IMR-90 (cell line): ENCODE results near the gene SASH1. TPM values are rescaled to one million over a fixed set of nuclear protein-coding genes. Genes with fewer than 3 reads are reported as not detected.

Source experiments
- ATAC-seq: fragments of 200-7000 bp; cut with Tn5 transposase; 2 replicates; pipeline ENCODE4 v1.9.1; 2020; ENCODE audit warnings: low read depth, mild to moderate bottlenecking, moderate library complexity
- BruUV-seq: library from RNA; stranded (reverse); fragments of 400-500 nt; replicated peaks from 2 replicates; lab custom pipeline; 2021; lab: Mats Ljungman, UMichigan
- CTCF ChIA-PET: fragments of 300-600 bp; formaldehyde crosslinking; extraction: SDS; loops from one replicate; lab custom pipeline; 2021; ENCODE audit warnings: antibody characterized with exemption; lab: Yijun Ruan, JAX
- POLR2A ChIA-PET: fragments of 300-600 bp; sonication (Branson Sonifier 250); formaldehyde crosslinking; loops from one replicate; lab custom pipeline; 2022; ENCODE audit warnings: antibody characterized with exemption; ENCODE audit not compliant: unreplicated experiment; lab: Charles Lee
- DNase-seq: peaks from one replicate; pipeline ENCODE4 v3.0.0; 2013
- H2AFZ ChIP-seq: replicated peaks from 2 replicates; pipeline ENCODE3; 2013; ENCODE audit warnings: low read length, mild to moderate bottlenecking; ENCODE audit not compliant: poor library complexity
- H2AK5ac ChIP-seq: 2 replicates; pipeline ENCODE4 v1.6.1; 2013; ENCODE audit warnings: low read depth, low read length, inconsistent platforms
- H2AK9ac ChIP-seq: replicated peaks from 2 replicates; pipeline ENCODE3; 2013; ENCODE audit warnings: mild to moderate bottlenecking, low read depth, low read length, moderate library complexity; ENCODE audit not compliant: poor library complexity
- H2BK120ac ChIP-seq: 2 replicates; pipeline ENCODE4 v1.6.1; 2013; ENCODE audit warnings: low read depth, low read length, inconsistent platforms
- H2BK15ac ChIP-seq: 3 replicates; pipeline ENCODE4 v1.6.1; 2013; ENCODE audit warnings: low read depth, low read length, inconsistent platforms
- H2BK20ac ChIP-seq: 2 replicates; pipeline ENCODE4 v1.6.1; 2013; ENCODE audit warnings: low read depth, mild to moderate bottlenecking, inconsistent platforms, low read length, moderate library complexity
- H2BK5ac ChIP-seq: 2 replicates; pipeline ENCODE4 v1.6.1; 2013; ENCODE audit warnings: mild to moderate bottlenecking, low read depth, low read length, inconsistent platforms; ENCODE audit not compliant: poor library complexity, severe bottlenecking
- H3K14ac ChIP-seq: replicated peaks from 2 replicates; pipeline ENCODE4 v1.6.1; 2013; ENCODE audit warnings: low read depth, low read length, inconsistent platforms
- H3K18ac ChIP-seq: 2 replicates; pipeline ENCODE4 v1.6.1; 2013; ENCODE audit warnings: low read depth, low read length, control low read depth
- H3K23ac ChIP-seq: 2 replicates; pipeline ENCODE4 v1.6.1; 2013; ENCODE audit warnings: low read depth, low read length, inconsistent platforms
- H3K27ac ChIP-seq: 2 replicates; pipeline ENCODE4 v1.5.1; 2013; ENCODE audit warnings: mild to moderate bottlenecking, control low read depth, low read length; ENCODE audit not compliant: insufficient read depth
- H3K27me3 ChIP-seq: 2 replicates; pipeline ENCODE4 v1.6.1; 2013; ENCODE audit warnings: low read length; ENCODE audit not compliant: control insufficient read depth, insufficient read depth
- H3K36me3 ChIP-seq: 2 replicates; pipeline ENCODE4 v1.6.1; 2013; ENCODE audit warnings: low read length, mixed read lengths; ENCODE audit not compliant: control insufficient read depth, insufficient read depth
- H3K4ac ChIP-seq: 2 replicates; pipeline ENCODE4 v1.6.1; 2013; ENCODE audit warnings: low read depth, low read length, inconsistent platforms
- H3K4me1 ChIP-seq: 2 replicates; pipeline ENCODE4 v1.6.1; 2013; ENCODE audit warnings: low read length, mixed read lengths; ENCODE audit not compliant: control insufficient read depth, insufficient read depth
- H3K4me2 ChIP-seq: 2 replicates; pipeline ENCODE4 v1.6.1; 2013; ENCODE audit warnings: low read depth, mild to moderate bottlenecking, control low read depth, low read length, moderate library complexity
- H3K4me3 ChIP-seq: 2 replicates; pipeline ENCODE4 v1.5.1; 2013; ENCODE audit warnings: low read depth, mild to moderate bottlenecking, control low read depth, low read length, moderate library complexity; ENCODE audit not compliant: insufficient read depth
- H3K56ac ChIP-seq: 2 replicates; pipeline ENCODE4 v1.6.1; 2013; ENCODE audit warnings: low read length, inconsistent platforms; ENCODE audit not compliant: insufficient read depth; ENCODE audit errors: extremely low read depth
- H3K79me1 ChIP-seq, 2 experiments: 2 replicates each; pipeline ENCODE4 v1.6.1; 2013; ENCODE audit warnings: low read length in 2 of 2, inconsistent platforms in 1 of 2, low read depth in 1 of 2
- H3K9ac ChIP-seq: 2 replicates; pipeline ENCODE4 v1.6.1; 2013; ENCODE audit warnings: low read depth, low read length, control low read depth
- H3K9me1 ChIP-seq: 2 replicates; pipeline ENCODE4 v1.6.1; 2013; ENCODE audit warnings: low read length, inconsistent platforms; ENCODE audit not compliant: insufficient read depth
- H3K9me3 ChIP-seq: 2 replicates; pipeline ENCODE4 v1.6.1; 2013; ENCODE audit warnings: low read length; ENCODE audit not compliant: control insufficient read depth, insufficient read depth
- H4K20me1 ChIP-seq: 2 replicates; pipeline ENCODE4 v1.6.1; 2013; ENCODE audit warnings: low read length, inconsistent platforms; ENCODE audit not compliant: insufficient read depth
- H4K5ac ChIP-seq: 2 replicates; pipeline ENCODE4 v1.6.1; 2013; ENCODE audit warnings: mild to moderate bottlenecking, low read depth, low read length, control low read depth
- H4K8ac ChIP-seq, 2 experiments: 2 replicates each; pipeline ENCODE4 v1.6.1; 2013; ENCODE audit warnings: low read depth in 2 of 2, low read length in 2 of 2, control low read depth in 1 of 2, inconsistent platforms in 1 of 2
- H4K91ac ChIP-seq: 2 replicates; pipeline ENCODE4 v1.6.1; 2013; ENCODE audit warnings: low read depth, low read length, inconsistent platforms; ENCODE audit not compliant: insufficient read depth
- BHLHE40 ChIP-seq: fragments of 150-350 bp; IDR thresholded peaks from 2 replicates; pipeline ENCODE4 v1.6.1; 2016; ENCODE audit warnings: mild to moderate bottlenecking, low read depth, low read length
- CEBPB ChIP-seq: IDR thresholded peaks from 2 replicates; pipeline ENCODE4 v1.6.1; 2012; ENCODE audit warnings: low read depth, low read length, improper control_type of control experiment
- CHD1 ChIP-seq: IDR thresholded peaks from 2 replicates; pipeline ENCODE4 v1.6.1; 2012; ENCODE audit warnings: low read depth, low read length, improper control_type of control experiment
- FOS ChIP-seq: fragments of 150-350 bp; IDR thresholded peaks from 2 replicates; pipeline ENCODE4 v1.6.1; 2016; ENCODE audit warnings: low read depth, low read length
- MAFK ChIP-seq: IDR thresholded peaks from 2 replicates; pipeline ENCODE4 v1.6.1; 2012; ENCODE audit warnings: low read depth, low read length, improper control_type of control experiment
- MAZ ChIP-seq: IDR thresholded peaks from 2 replicates; pipeline ENCODE4 v1.6.1; 2012; ENCODE audit warnings: low read depth, mild to moderate bottlenecking, low read length, improper control_type of control experiment, moderate library complexity, borderline replicate concordance
- MXI1 ChIP-seq: IDR thresholded peaks from 2 replicates; pipeline ENCODE4 v1.6.1; 2012; ENCODE audit warnings: low read depth, mild to moderate bottlenecking, low read length, moderate library complexity, borderline replicate concordance
- NFE2L2 ChIP-seq: fragments of 150-350 bp; IDR thresholded peaks from 2 replicates; pipeline ENCODE4 v1.6.1; 2016; ENCODE audit warnings: low read depth, mild to moderate bottlenecking, low read length
- POLR2A ChIP-seq: IDR thresholded peaks from 2 replicates; pipeline ENCODE4 v1.6.1; 2012; ENCODE audit warnings: mild to moderate bottlenecking, low read depth, low read length
- RAD21 ChIP-seq: IDR thresholded peaks from 2 replicates; pipeline ENCODE4 v1.6.1; 2012; ENCODE audit warnings: low read length, improper control_type of control experiment
- RCOR1 ChIP-seq: IDR thresholded peaks from 2 replicates; pipeline ENCODE4 v1.6.1; 2012; ENCODE audit warnings: mild to moderate bottlenecking, low read length, improper control_type of control experiment; ENCODE audit not compliant: insufficient replicate concordance
- RFX5 ChIP-seq: IDR thresholded peaks from 2 replicates; pipeline ENCODE4 v1.8.0; 2012; ENCODE audit warnings: low read depth, mild to moderate bottlenecking, low read length, moderate library complexity
- SMC3 ChIP-seq: fragments of 150-350 bp; IDR thresholded peaks from 2 replicates; pipeline ENCODE4 v1.6.1; 2016; ENCODE audit warnings: low read depth, mild to moderate bottlenecking, antibody characterized with exemption, low read length, moderate library complexity
- WGBS, 2 experiments: methylation state at CpG; one replicate each; pipeline versions ENCODE4 v1.1.5 to v1.1.7; 2013; ENCODE audit warnings: missing lambda C conversion rate in 2 of 2; ENCODE audit not compliant: insufficient read length in 1 of 2; ENCODE audit errors: extremely low coverage in 2 of 2; 5-methylcytosine and 5-hydroxymethylcytosine counted together
- dilution Hi-C: fragments of 300-500 bp; cut with HindIII; formaldehyde crosslinking; loops from one replicate; pipeline ENCODE4 v1.14.3; 2018; ENCODE audit warnings: low sequenced_read_pairs; ENCODE audit not compliant: unreplicated experiment
- in situ Hi-C: fragments of 300-500 bp; cut with MboI; formaldehyde crosslinking; loops from 3 replicates; pipeline ENCODE4 v1.14.3; 2019; ENCODE audit warnings: low sequenced_read_pairs, inconsistent platforms, mixed read lengths
- intact Hi-C: fragments of 100-400 bp; cut with micrococcal nuclease; formaldehyde crosslinking; loops from 2 replicates; pipeline ENCODE4 v1.10.0; 2022
- polyA plus RNA-seq, 3 experiments: library from polyadenylated mRNA; depleted of rRNA; stranded (reverse); fragments of >200 nt; gene quantifications; 2 replicates each; pipeline ENCODE4 v1.2.3, GENCODE V29; 2012; ENCODE audit warnings: low replicate concordance in 1 of 3
- total RNA-seq: library from RNA; depleted of rRNA; stranded (reverse); fragments of >200 nt; gene quantifications from 2 replicates; pipeline ENCODE4 v1.2.3, GENCODE V29; 2012
- TF ChIP-seq, protein P1 (sequence below): fragments of 150-350 bp; IDR thresholded peaks from 2 replicates; pipeline ENCODE4 v1.6.1; 2017; ENCODE audit warnings: mild to moderate bottlenecking, antibody characterized with exemption, low read length, low read depth
- TF ChIP-seq, protein P2 (sequence below): fragments of 150-350 bp; IDR thresholded peaks from 2 replicates; pipeline ENCODE4 v1.6.1; 2016; ENCODE audit warnings: low read depth, mild to moderate bottlenecking, low read length, moderate library complexity, borderline replicate concordance

SASH1 gene
- total and polyA plus RNA-seq, 2 of the 4 experiments (the other 2 are of a cell fraction) = 11.6 to 16.5 TPM

DNA sequence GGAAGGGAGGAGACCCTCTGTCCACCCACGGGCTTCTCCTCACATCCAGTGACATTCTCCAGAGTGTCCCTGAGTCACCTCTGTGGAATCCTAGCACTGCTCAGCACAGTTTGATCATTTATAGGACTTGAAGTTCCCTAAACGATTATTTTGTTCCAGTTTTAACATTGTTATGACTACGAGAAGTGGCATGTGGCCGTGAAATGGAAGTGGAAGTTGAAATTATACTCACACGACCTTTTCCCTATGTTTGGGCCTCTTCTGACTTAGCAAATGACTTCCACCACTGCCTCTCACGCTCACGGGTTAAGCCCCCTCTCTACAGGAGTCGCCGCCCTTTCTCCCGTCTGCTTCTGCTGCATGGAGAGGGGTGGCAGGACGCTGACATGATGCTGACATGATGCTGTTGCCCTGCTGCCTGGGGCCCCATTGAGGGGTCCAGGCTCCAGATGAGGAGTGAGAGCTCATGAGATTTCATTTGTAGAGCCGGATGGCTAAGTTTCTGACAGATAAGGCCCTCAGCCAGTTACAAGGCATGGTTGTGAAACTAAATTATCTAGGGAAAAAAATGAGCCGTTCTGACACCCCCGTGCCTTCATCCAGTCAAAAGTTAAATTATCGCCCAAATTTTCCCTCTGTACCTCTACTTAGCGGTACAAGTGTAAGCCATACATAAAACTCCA lies 250.6 kb downstream of the SASH1 start:
- WGBS, 2 experiments = 40% methylated on average over 3 of the region's 16 CpGs; no CpG with 5 or more reads in 1 of the 2 experiments
- Histone ChIP-seq H3K9me3 (peaks cover 2% of the 10 kb centered on the region; the same call in 1 of the 2 replicates), H3K36me3 (no peaks in the 10 kb centered on the region), H2AFZ (peak overlapping the region; percentile 73), H2BK20ac (no peak overlapping the region), H2AK9ac (no peak overlapping the region), H4K5ac (no peak overlapping the region), H3K27me3 (no peaks in the 10 kb centered on the region), H3K9me1 (no peaks in the 10 kb centered on the region; the same call in 1 of the 2 replicates), H3K56ac (no peak overlapping the region), H4K91ac (no peak overlapping the region), H3K79me1 (no peaks in the 10 kb centered on the region), H3K4me3 (no peak overlapping the region), H3K4ac (peak overlapping the region; percentile 4), H3K4me2 (no peak overlapping the region), H4K8ac (no peak overlapping the region), H3K14ac (peak overlapping the region; percentile 7; the same call in 1 of the 2 replicates), H3K18ac (no peak overlapping the region), H3K23ac (no peak overlapping the region), H3K27ac (no peak overlapping the region), H2BK15ac (0 out of 3 replicates have a peak overlapping the region, but pooled peaks have one; percentile 21), H2BK120ac (no peak overlapping the region), H2BK5ac (no peak overlapping the region), H2AK5ac (0 out of 2 replicates have a peak overlapping the region, but pooled peaks have one; percentile 1), H4K20me1 (no peaks in the 10 kb centered on the region), H3K4me1 (peaks cover 4% of the 10 kb centered on the region), H3K9ac (no peak overlapping the region)
- no TSS peak for BruUV-seq
- CTCF ChIA-PET = no interaction called here
- intact Hi-C loops = no loop called here
- in situ Hi-C loops = no loop called here
- dilution Hi-C loops = no loop called here
- POLR2A ChIA-PET = no interaction called here
- DNase-seq = peak; percentile 30
- peak; percentile 44; the same call in 1 of the 2 replicates for ATAC-seq
- TF ChIP-seq MXI1 (no peak), NFE2L2 (no peak), MAZ (no peak), RFX5 (no peak), MAFK (no peak), FOS (no peak), RCOR1 (no peak), CEBPB (no peak), RAD21 (no peak), CHD1 (no peak), POLR2A (no peak), SMC3 (no peak), BHLHE40 (no peak)
- TF ChIP-seq, protein P1, sequence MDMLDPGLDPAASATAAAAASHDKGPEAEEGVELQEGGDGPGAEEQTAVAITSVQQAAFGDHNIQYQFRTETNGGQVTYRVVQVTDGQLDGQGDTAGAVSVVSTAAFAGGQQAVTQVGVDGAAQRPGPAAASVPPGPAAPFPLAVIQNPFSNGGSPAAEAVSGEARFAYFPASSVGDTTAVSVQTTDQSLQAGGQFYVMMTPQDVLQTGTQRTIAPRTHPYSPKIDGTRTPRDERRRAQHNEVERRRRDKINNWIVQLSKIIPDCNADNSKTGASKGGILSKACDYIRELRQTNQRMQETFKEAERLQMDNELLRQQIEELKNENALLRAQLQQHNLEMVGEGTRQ = no peak
- TF ChIP-seq, protein P2, sequence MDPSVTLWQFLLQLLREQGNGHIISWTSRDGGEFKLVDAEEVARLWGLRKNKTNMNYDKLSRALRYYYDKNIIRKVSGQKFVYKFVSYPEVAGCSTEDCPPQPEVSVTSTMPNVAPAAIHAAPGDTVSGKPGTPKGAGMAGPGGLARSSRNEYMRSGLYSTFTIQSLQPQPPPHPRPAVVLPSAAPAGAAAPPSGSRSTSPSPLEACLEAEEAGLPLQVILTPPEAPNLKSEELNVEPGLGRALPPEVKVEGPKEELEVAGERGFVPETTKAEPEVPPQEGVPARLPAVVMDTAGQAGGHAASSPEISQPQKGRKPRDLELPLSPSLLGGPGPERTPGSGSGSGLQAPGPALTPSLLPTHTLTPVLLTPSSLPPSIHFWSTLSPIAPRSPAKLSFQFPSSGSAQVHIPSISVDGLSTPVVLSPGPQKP = no peak
